MM.1S (cell line): ENCODE measurements around the gene USP40.

ENCODE experiments used
- DNase-seq: peaks from one replicate; pipeline ENCODE4 v3.0.0-alpha.2; 2015
- H2AFZ ChIP-seq: fragments of 300-600 bp; sonication (generic); 2 replicates; pipeline ENCODE4 v1.6.0; 2016; ENCODE audit warnings: antibody characterized with exemption, low read length
- H3F3A ChIP-seq: fragments of 300-600 bp; sonication (generic); 2 replicates; pipeline ENCODE4 v1.6.1; 2016; ENCODE audit warnings: mild to moderate bottlenecking, antibody characterized with exemption, low read length, moderate library complexity, mixed read lengths; ENCODE audit not compliant: insufficient read depth
- H3K27ac ChIP-seq: fragments of 300-600 bp; sonication (generic); 2 replicates; pipeline ENCODE4 v1.5.1; 2016; ENCODE audit warnings: mild to moderate bottlenecking, low read length
- H3K27me3 ChIP-seq: fragments of 300-600 bp; sonication (generic); replicated peaks from 2 replicates; pipeline ENCODE4 v1.6.0; 2016; ENCODE audit warnings: low read length; ENCODE audit not compliant: insufficient read depth
- H3K36me3 ChIP-seq: fragments of 300-600 bp; sonication (generic); replicated peaks from 2 replicates; pipeline ENCODE4 v1.6.1; 2016; ENCODE audit warnings: mild to moderate bottlenecking, low read length, mixed read lengths; ENCODE audit not compliant: insufficient read depth
- H3K4me1 ChIP-seq: fragments of 300-600 bp; sonication (generic); 2 replicates; pipeline ENCODE4 v1.6.1; 2016; ENCODE audit warnings: low read length, mixed read lengths
- H3K4me2 ChIP-seq: fragments of 300-600 bp; sonication (generic); 2 replicates; pipeline ENCODE4 v1.6.0; 2016; ENCODE audit warnings: low read depth, low read length
- H3K4me3 ChIP-seq: fragments of 300-600 bp; sonication (generic); 2 replicates; pipeline ENCODE4 v1.5.1; 2016; ENCODE audit warnings: low read length, mixed read lengths
- H3K79me2 ChIP-seq: fragments of 300-600 bp; sonication (generic); 2 replicates; pipeline ENCODE4 v1.6.1; 2016; ENCODE audit warnings: mixed run types, low read length, mixed read lengths
- H3K9ac ChIP-seq: fragments of 300-600 bp; sonication (generic); 2 replicates; pipeline ENCODE4 v1.6.1; 2016; ENCODE audit warnings: low read length, mixed read lengths
- H3K9me2 ChIP-seq: fragments of 300-600 bp; sonication (generic); replicated peaks from 2 replicates; pipeline ENCODE4 v1.6.1; 2016; ENCODE audit warnings: mild to moderate bottlenecking, low read length, mixed read lengths; ENCODE audit not compliant: insufficient read depth
- H3K9me3 ChIP-seq: fragments of 300-600 bp; sonication (generic); replicated peaks from 2 replicates; pipeline ENCODE4 v1.6.1; 2016; ENCODE audit warnings: mild to moderate bottlenecking, low read length, mixed read lengths; ENCODE audit not compliant: insufficient read depth
- H4K20me1 ChIP-seq: fragments of 300-600 bp; sonication (generic); 2 replicates; pipeline ENCODE4 v1.6.1; 2016; ENCODE audit warnings: mild to moderate bottlenecking, low read length, moderate library complexity, mixed read lengths; ENCODE audit not compliant: insufficient read depth
- EZH2 ChIP-seq: fragments of 300-600 bp; sonication (generic); optimal IDR thresholded peaks from 2 replicates; pipeline ENCODE3; 2017; ENCODE audit warnings: low read depth, mild to moderate bottlenecking, antibody characterized with exemption, low read length, mixed read lengths
- EZH2phosphoT487 ChIP-seq: fragments of 300-600 bp; sonication (generic); IDR thresholded peaks from 2 replicates; pipeline ENCODE4 v1.6.1; 2018; ENCODE audit warnings: antibody characterized with exemption, low read length
- TF ChIP-seq, protein P1 (sequence below): fragments of 300-600 bp; sonication (generic); IDR thresholded peaks from 2 replicates; pipeline ENCODE4 v1.5.1; 2016; ENCODE audit warnings: antibody characterized with exemption, low read length, mixed read lengths

The USP40 gene

DNA sequence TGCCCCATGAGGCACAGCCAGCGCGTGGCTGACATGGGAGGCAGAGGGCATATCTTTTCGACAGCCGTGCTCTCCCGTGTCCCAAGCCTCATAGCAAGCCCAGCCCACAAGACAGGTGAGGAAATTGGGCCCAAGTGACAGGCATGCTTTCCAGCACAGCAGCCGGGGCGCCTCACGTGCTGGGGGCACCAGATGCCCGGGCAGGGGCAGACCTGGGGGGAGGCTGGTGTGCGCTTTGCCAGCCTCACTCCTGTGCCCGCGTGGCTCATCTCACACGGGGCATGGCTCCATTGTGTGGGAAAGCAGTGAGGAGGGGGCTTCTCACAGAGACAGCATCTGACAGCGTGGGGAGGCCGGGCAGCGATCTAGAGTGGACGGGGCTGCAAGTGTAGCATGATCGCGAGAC is 93.2 kb downstream of the USP40 start:
- Histone ChIP-seq H3K9ac (no peak overlapping the region), H3K4me1 (no peaks in the 10 kb centered on the region), H3K27me3 (no peaks in the 10 kb centered on the region), H3F3A (no peaks in the 10 kb centered on the region), H3K9me2 (no peaks in the 10 kb centered on the region), H3K9me3 (no peaks in the 10 kb centered on the region), H2AFZ (no peak overlapping the region), H4K20me1 (no peaks in the 10 kb centered on the region), H3K36me3 (no peaks in the 10 kb centered on the region), H3K4me2 (no peak overlapping the region), H3K4me3 (no peak overlapping the region), H3K27ac (no peak overlapping the region), H3K79me2 (no peaks in the 10 kb centered on the region)
- DNase-seq, result no peak
- TF ChIP-seq, protein P1, sequence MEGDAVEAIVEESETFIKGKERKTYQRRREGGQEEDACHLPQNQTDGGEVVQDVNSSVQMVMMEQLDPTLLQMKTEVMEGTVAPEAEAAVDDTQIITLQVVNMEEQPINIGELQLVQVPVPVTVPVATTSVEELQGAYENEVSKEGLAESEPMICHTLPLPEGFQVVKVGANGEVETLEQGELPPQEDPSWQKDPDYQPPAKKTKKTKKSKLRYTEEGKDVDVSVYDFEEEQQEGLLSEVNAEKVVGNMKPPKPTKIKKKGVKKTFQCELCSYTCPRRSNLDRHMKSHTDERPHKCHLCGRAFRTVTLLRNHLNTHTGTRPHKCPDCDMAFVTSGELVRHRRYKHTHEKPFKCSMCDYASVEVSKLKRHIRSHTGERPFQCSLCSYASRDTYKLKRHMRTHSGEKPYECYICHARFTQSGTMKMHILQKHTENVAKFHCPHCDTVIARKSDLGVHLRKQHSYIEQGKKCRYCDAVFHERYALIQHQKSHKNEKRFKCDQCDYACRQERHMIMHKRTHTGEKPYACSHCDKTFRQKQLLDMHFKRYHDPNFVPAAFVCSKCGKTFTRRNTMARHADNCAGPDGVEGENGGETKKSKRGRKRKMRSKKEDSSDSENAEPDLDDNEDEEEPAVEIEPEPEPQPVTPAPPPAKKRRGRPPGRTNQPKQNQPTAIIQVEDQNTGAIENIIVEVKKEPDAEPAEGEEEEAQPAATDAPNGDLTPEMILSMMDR, result no peak
- TF ChIP-seq EZH2phosphoT487, result no peak
- TF ChIP-seq EZH2, result no peak

DNA sequence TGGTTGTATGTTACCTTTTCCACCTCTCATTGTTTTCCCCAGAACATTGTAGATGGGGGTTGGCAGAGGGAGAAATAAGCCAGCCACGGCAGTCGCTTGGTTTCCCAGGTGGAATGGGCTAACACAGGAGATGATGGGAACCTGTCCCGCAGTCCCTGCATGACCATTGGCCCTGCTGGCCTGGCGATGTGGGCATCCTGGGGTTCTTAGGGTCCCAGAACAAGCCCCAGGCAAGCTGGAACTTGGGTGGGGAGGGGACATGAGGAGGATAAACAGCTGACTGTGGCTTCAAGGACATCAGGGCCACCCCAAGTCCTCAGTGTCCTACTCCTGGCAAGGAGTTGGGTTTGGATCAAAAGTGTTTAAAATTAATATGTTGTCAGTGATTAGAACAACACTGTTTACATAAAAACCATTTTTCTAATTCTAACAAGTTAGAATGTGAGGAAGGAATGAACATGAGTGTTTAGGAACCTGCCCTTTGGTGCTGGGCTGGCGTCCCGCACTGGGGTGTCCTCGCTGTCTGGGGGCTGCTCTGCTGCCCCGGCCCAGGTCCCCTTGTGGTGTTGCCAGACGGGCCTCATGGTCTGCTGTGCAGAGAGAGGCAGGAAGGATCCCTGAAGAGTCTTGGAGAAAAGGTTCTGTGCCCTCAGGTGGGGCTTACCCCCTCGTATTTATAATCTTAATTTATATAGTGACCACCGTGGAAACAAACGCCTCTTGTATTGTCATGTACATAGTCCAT is 95.1 kb downstream of the USP40 start:
- no peaks in the 10 kb centered on the region for H3K36me3 ChIP-seq
- H3K9me2 ChIP-seq, result no peaks in the 10 kb centered on the region
- no peaks in the 10 kb centered on the region for H3K79me2 ChIP-seq

DNA sequence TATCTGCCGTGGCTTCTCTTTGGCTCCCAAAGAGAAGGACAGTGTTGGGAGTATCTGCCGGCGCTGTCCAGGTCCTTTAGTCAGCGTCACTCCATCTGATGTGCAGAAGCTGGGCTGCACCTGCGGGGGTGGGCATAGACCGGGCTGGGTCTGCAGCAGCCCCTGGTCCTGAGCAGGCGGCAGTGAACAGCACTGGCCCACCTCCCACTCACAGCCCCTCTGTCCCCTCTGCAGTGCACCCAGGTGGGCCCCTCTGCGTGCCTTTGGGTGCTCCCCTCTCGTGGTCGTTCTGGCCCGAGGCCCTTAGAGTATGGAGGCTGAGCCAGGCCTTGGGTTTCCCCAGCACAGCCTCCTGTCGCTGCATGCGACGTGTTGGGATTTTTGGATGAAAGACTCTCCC is 95.7 kb downstream of the USP40 start:
- H3K9me2 ChIP-seq, result no peaks in the 10 kb centered on the region
- H3K79me2 ChIP-seq, result no peaks in the 10 kb centered on the region
- H3K9me3 ChIP-seq, result no peaks in the 10 kb centered on the region
- no peaks in the 10 kb centered on the region for H3F3A ChIP-seq
- H3K9ac ChIP-seq, result no peak overlapping the region
- no peaks in the 10 kb centered on the region for H3K27me3 ChIP-seq
- no peak for DNase-seq
- H3K27ac ChIP-seq, result no peak overlapping the region
- H3K4me3 ChIP-seq, result no peak overlapping the region
- no peaks in the 10 kb centered on the region for H3K4me1 ChIP-seq
- no peaks in the 10 kb centered on the region for H3K36me3 ChIP-seq
- H2AFZ ChIP-seq, result no peak overlapping the region
- no peaks in the 10 kb centered on the region for H4K20me1 ChIP-seq
- TF ChIP-seq EZH2phosphoT487, result no peak
- TF ChIP-seq, protein P1, result no peak
- TF ChIP-seq EZH2, result no peak
- no peak overlapping the region for H3K4me2 ChIP-seq

More for the DNA sequence above, 95.1 kb downstream of the USP40 start:
- Histone ChIP-seq H3K9me3 (no peaks in the 10 kb centered on the region), H3K9ac (no peak overlapping the region), H3K27ac (no peak overlapping the region), H3K4me3 (no peak overlapping the region), H3K27me3 (no peaks in the 10 kb centered on the region), H4K20me1 (no peaks in the 10 kb centered on the region), H3F3A (no peaks in the 10 kb centered on the region), H2AFZ (no peak overlapping the region), H3K4me1 (no peaks in the 10 kb centered on the region), H3K4me2 (no peak overlapping the region)
- DNase-seq, result no peak
- TF ChIP-seq, protein P1, result no peak
- no peak for TF ChIP-seq EZH2phosphoT487
- no peak for TF ChIP-seq EZH2
